A673 (cell line): ENCODE results near the gene CPHXL2.

Experiments
- CTCF ChIP-seq: fragments of 300-800, 200-600 bp; sonication (generic); conservative IDR thresholded peaks from 2 replicates; pipeline ENCODE4 v1.5.1; 2017; ENCODE audit warnings: low read depth, mild to moderate bottlenecking, antibody characterized with exemption, low read length, moderate library complexity, mixed read lengths
- EZH2 ChIP-seq: fragments of 200-600 bp; sonication (generic); IDR thresholded peaks from 2 replicates; pipeline ENCODE4 v1.6.1; 2017; ENCODE audit warnings: borderline replicate concordance, low read depth, mild to moderate bottlenecking, mixed read lengths, antibody characterized with exemption, low read length; ENCODE audit not compliant: poor library complexity, severe bottlenecking

- no peak for TF ChIP-seq CTCF
- TF ChIP-seq EZH2 = no peak
Observed at GRCh38 chr16:75660321-75660720, 16.5 kb downstream of the CPHXL2 start.
